ENCODE data around the gene ZNF471.

ZNF471 gene

GRCh38 chr19:56507446-56508289 is at the start of gene ZNF471:
ZNF471 (plus strand) TSS chr19:56507855; CDS start chr19:56511572, 3,717 bp downstream.
- peak; percentile 78 for DNase-seq (ENCODE audit: low spot score)

DNA sequence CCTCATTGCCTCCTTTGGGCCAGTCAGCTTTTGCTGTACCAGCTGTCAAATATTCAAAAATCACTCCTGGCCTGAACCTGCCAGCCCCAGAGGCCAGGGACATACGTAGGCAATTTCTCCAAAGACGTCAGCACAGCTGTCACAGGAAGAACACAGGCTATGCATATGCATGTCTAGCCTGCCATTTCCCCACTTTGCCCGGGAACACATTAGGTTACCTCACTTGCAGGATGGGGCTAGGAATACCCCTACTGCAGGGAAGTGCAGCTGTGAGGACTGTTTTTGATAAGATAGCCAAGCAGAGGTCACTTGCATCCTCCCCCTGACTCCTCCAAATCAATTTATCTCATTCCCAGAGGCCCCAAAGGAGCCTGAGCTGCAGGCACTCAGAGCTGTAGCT is 33.3 kb upstream of the ZNF471 start:
- DNase-seq (ENCODE audit: low spot score), result no peak

DNA sequence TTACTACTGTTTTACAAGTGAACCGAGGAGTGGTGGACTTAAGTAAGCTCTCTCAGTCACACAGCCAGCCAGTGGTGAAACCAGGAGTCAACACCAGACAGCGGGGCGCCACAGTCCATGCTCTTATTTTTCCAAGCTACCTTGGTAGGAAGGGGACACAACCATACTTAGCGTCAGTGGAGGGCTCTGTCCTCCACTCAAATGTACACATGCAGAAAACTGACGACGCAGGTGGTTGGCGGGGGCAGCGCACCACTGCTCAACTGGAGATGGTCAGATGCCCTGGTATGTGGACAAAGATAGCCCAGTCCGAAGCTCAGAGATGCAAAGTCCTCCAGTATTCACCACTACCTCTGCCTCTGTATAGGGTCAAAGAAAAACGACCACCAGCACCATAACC is 31.6 kb upstream of the ZNF471 start:
- no peak for DNase-seq (ENCODE audit: low spot score)

DNA sequence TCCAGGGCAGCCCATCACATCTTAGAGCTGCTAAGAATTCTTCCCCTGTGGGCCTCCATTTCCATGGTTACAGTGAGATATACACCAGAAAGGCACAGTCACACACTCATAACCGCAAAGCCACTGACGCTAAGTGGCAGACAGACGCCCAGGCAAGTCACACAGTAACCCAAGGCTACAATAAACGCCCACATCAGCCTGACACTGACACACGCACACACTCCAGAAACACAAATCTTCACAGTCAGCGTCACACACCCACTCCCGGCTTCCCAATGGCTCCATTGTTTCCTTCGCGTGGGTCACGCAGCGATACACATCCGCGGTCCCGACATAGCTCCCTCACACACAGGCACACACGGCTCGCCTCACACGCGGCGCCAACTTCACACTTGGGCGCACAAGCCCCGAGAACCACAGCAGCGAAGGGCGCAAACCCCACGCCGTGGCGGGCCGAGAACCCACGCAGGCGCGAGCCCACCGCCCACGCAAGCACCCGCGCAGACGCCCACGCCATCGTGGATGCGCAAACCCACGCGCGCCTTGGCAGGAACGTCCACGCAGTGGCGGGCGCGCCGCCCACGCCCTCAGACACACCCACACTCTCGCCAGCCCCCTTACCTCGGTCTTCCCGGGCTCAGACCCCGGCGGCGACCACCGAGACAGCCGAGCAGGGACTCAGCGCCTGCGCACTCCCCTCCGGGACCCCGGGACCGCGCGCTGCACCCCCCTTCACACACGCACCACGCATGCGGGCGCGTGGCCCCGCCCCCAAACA is 30.8 kb upstream of the ZNF471 start, which contains the start of gene ZNF667:
ZNF667 (minus strand) TSS at position 695 of the 778 bp plus-strand sequence. CDS start 14,975 bp downstream, outside the sequence.
- peak; percentile 1 for DNase-seq (ENCODE audit: low spot score)

DNA sequence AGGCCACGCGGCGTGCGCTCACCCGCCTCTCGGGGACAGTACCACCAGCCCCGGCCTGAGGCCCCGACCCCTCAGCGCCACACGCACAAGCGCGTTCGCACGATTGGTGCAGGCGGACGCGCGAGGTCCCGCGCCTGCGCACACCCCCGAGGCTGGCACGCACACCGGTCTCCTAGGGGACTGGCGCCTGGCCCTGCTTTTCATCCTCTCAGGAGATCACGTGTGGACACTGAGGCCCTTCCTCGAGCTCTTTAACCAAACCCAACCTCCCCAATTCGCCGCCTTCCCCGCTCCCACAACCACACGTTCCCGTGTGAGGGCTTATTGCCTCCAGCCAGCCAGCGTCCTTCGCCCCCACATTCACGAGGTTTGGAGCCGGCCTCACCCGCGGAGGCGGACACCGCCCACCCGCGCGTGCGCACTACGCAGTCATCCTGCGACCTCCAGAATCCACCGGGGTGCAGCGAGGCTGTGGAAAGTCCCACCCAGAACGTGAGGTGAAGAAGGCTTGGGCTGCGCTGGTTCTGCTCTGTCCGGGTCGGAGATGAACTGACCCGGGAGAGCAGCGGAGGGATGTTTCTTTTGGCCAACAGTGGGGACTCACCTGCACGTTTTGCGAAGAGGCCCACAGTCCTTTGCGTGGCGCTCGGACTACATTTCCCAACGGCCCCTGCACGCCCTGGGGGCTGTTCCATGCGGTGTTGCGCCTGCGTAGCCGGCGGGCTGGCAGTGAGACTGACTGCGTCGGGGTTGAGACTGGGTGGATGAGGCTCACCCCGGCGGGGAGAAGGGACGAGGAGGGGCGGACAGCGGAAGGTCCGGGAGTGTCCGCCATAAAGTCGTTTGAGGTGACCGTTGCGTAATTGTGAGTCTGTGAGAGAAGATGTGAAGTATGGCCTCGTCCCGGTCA is 30.0 kb upstream of the ZNF471 start:
- DNase-seq (ENCODE audit: low spot score), result peak; percentile 18

DNA sequence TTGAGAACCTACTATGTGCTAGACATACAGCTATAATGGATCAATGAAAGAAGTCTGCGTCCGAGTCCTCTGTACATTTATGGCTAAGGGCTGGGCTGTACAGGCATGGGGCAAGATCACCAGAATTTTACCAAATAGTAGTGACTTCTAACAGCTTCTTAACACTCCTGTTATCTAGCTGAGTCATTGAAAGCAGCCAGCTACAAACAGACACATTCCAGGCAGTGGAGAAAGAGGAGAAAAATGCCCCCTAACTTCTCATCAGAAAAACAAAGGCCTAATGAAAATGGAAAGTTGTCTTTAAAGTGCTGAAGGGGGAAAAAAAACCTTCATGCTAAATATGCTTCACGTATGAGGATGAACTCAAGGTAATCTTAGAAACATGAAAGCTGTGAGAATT is 16.3 kb upstream of the ZNF471 start:
- no peak for DNase-seq (ENCODE audit: low spot score)

DNA sequence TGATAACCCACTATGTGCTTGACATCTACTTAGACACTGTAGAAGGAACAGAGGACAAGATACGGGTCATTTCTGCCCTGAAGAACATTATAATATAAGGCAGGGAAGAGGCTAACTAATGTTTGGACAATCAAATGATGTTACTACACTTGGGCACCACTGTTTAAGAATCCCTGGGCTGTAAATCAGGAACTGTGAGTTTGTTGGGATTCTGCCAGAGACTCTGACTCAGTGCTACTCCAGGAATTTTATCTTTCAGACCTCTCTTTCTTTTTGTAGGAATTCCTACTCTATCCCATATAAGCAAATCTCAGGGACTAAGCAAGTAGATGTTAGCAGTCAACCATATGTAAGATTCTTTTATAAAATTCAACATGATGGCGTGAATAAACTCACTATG is 3.1 kb upstream of the ZNF471 start:
- no peak for DNase-seq (ENCODE audit: low spot score)

GRCh38 chr19:56508290-56508778 is 679 bp downstream of the ZNF471 start:
- no peak for DNase-seq (ENCODE audit: low spot score)

GRCh38 chr19:56525214-56525860 is 17.7 kb downstream of the ZNF471 start:
- DNase-seq (ENCODE audit: low spot score), result no peak

DNA sequence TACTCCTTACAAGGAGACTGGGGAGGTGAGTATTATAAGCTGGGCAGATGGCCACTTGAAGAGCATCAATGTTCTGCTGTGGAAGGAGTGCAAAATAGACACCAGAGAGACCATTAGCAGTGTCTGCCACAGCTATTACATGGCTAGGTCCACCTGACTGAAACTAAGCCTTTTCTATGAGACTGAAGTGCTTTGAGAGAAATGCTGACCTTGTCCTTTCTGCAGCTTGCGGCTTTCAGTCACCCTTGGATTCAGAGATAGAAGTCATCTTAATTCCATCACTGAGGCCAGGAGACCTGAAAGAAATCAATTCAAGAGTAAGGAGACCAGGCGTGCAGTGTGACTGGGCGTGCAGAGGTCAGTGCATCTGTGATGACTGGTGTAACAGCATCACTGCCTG is 29.8 kb downstream of the ZNF471 start:
- DNase-seq (ENCODE audit: low spot score), result no peak

DNA sequence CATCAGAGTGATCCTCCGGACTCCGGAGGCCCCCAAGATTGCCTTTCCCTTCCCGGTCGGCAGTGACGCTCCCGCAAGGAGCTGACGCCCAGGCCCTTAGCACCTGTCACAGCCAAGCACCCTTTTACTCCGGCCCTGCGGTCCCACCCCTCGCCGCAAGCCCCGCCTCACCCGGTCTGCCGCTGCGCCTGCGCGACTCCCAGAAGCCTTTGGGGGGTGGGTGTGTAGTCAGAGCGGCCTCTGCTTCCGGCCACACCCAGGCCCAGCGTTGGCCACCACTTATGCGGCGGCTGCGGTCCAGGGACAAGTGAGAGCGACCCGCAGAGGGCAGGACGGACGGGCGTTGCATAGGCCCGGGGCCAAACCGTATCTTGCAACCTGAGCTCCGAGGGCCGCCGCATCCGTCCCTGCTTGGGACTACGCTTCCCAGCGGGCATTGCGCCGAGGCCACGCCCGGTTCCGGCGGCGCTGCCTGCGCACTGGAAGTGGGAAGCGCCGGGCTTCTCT is 30.7 kb downstream of the ZNF471 start:
- DNase-seq (ENCODE audit: low spot score), result peak; percentile 87

DNA sequence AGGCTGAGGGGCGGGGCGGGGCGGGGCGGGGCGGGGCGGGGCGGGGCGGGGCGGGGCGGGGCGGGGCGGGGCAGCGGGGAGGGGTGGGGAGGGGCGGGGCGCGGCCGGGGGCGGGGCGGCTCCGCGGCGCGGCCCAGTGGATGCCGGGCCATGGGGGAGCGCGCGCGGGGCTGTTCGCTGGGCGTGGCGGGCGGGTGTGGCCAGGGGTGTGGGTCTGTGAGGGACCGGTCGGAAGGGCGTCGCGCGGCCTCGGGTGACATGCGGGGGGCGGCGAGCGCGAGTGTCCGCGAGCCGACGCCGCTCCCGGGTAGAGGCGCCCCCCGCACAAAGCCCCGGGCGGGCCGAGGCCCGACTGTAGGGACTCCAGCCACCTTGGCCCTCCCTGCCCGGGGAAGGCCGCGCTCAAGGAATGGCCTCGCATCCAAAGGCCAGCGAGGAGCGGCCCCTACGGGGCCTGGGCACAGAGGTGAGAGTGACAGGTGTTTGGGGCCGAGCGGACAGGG is 31.2 kb downstream of the ZNF471 start, which contains the start of gene ZFP28:
ZFP28 (plus strand) TSS at position 188 of the 503 bp plus-strand sequence; CDS start at position 259, 71 bp downstream.
- no peak for DNase-seq (ENCODE audit: low spot score)

- DNase-seq (ENCODE audit: low spot score), result no peak
Measured at GRCh38 chr19:56543776-56544175, 36.1 kb downstream of the ZNF471 start.

- DNase-seq (ENCODE audit: low spot score), result no peak
Measured at GRCh38 chr19:56547535-56547934, 39.9 kb downstream of the ZNF471 start.

GRCh38 chr19:56554272-56554869 is 46.7 kb downstream of the ZNF471 start:
- no peak for DNase-seq (ENCODE audit: low spot score)

DNA sequence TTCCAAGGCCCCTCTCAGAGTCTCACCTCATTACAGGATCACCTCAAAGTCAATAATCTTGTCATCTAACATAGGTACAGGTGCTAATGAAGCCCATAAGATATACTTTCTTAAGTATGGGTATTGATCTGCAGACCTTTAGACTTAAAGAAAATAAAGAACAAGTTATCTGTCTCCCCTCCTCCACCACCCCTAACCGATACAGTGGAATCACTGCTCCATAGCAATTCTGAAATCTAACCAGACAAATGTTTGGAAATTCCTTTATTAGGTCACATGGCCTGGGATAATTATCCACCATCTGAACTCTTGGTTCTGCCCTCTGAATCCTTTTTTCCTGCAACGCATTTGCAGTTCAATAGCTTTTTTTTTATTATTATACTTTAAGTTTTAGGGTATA is 55.1 kb downstream of the ZNF471 start:
- DNase-seq (ENCODE audit: low spot score), result no peak

GRCh38 chr19:56566904-56567273 is 59.2 kb downstream of the ZNF471 start:
- peak; percentile 32 for DNase-seq (ENCODE audit: low spot score)

DNA sequence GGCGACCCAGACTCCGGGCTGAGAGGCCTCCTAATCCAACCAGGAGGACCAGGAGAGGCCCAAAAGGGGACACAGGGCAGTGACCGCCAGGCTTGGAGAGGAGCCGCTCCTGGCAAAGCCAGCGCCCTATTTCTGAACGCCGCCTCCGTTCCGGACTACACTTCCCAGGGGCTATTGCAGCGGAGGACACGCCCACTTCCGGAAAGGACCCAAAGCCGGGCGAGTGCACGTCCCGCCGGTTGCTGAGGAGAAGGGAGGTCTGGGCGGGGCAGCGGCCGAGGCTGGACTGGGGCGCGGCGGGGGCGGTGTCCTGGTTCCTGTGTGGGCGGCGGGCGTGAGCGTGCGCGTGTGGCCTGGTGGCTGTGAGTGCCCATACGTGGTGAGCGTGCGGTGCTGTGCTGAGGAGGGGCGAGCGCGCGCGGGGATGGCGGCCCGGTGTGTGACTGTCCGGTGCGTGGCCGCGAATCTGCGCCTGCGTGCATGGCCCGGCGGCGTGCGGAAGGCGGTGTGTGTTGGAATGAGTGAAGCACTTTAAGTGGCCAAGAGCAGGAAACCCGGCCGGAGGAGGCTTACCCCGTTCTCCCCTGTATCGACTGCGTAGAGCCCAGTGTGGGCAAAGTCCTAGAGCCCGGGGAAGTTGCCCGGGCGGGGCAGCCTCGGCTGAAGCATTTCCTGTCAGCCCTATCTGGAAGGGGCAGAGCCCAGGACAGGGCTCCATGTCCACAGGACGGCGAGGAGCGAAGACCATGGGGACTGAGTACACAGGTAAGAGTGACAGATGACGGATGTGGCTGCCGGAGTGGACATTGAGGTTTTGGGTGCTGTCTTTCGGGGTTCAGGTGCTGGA is 59.8 kb downstream of the ZNF471 start, which contains the start of gene ZNF470:
ZNF470 (plus strand) TSS at position 195 of the 847 bp plus-strand sequence. CDS start 2,844 bp downstream, outside the sequence.
- peak; percentile 87 for DNase-seq (ENCODE audit: low spot score)

DNA sequence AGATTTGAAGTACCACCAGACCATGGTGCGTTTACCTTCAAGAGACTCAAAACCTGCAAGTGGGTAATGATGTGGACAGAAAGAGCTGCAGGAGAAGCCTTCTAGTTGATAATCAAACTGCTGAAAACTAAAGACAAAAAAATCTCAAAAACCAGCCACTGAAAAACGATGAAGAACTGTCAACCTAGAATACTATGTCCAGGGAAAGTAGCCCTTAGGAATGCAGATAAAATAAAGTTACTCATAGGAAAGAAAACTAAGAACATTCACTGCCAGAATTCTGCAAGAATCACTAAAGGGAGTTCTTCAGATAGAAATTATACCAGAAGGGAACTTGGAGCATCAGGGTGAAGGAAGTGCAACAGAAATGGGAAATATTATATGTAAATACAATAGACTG is 64.9 kb downstream of the ZNF471 start:
- no peak for DNase-seq (ENCODE audit: low spot score)

All from CD4-positive, alpha-beta T cell treated with Interleukin-2 at 100 ng/mL for 4 hours (primary cell).